Esophagus squamous epithelium (tissue), 4 donors: Measurements from ENCODE around the gene SUOX.

Experiments
- POLR2A ChIP-seq, 4 donors: fragments of 450-650 bp; IDR thresholded peaks; one replicate each; pipeline ENCODE4 v1.6.1; 2017; ENCODE audit warnings: antibody characterized with exemption in 4 of 4, mild to moderate bottlenecking in 4 of 4, moderate library complexity in 3 of 4
- TF ChIP-seq, protein P1 (sequence below), 6 experiments: fragments of 450-650 bp in 4 of 6; fragments of 200-600 bp in 2 of 6; sonication (generic) in 2 of 6; IDR thresholded peaks; one replicate each; pipeline ENCODE4 v1.5.1; 2016 to 2019; ENCODE audit warnings: antibody characterized with exemption in 6 of 6, mild to moderate bottlenecking in 4 of 6, moderate library complexity in 4 of 6

DNA sequence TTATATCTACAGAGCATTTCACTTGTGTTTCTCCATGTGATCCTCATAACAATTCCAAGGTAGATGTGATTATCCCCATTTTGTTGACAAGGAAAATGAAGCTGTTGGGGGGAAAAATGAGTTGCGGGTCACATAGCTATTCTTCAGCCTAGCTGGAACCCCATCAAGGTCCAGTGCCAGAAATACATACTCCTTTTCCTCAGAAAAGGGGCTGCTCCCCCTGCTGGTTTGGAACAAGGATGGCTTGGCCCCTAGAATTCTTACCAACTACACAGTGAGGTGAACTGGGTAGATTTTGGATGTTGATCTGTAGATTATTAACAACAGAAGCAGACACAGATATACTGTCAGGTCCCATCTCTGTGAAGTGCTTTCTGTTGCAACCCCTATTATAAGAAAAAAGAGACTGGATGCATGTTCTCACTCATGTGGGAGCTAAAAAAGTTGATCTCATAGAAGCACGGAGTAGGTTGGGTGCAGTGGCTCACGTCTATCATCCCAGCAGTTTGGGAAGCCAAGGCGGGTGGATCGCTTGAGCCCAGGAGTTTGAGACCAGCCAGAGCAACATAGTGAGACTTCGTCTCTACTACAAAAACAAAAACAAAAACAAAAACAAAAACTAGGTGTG is 32.7 kb downstream of the SUOX start:
- TF ChIP-seq, protein P1, sequence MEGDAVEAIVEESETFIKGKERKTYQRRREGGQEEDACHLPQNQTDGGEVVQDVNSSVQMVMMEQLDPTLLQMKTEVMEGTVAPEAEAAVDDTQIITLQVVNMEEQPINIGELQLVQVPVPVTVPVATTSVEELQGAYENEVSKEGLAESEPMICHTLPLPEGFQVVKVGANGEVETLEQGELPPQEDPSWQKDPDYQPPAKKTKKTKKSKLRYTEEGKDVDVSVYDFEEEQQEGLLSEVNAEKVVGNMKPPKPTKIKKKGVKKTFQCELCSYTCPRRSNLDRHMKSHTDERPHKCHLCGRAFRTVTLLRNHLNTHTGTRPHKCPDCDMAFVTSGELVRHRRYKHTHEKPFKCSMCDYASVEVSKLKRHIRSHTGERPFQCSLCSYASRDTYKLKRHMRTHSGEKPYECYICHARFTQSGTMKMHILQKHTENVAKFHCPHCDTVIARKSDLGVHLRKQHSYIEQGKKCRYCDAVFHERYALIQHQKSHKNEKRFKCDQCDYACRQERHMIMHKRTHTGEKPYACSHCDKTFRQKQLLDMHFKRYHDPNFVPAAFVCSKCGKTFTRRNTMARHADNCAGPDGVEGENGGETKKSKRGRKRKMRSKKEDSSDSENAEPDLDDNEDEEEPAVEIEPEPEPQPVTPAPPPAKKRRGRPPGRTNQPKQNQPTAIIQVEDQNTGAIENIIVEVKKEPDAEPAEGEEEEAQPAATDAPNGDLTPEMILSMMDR (IDR thresholded peaks at IDR 0.05), result peak; percentile 42 to 71 (median 64)
- no peak for TF ChIP-seq POLR2A (IDR thresholded peaks at IDR 0.05)
